HFF-Myc (cell line): ENCODE data around the gene SLC22A16.

Source experiments
- DNase-seq: peaks from one replicate; pipeline ENCODE4 v3.0.0-alpha.2; 2011; ENCODE audit warnings: low read depth; ENCODE audit errors: extremely low read depth
- H3K4me3 ChIP-seq: replicated peaks from 2 replicates; pipeline ENCODE4 v1.5.1; 2011; ENCODE audit warnings: low read depth, mild to moderate bottlenecking, control low read depth, low read length
- TF ChIP-seq, protein P1 (sequence below): IDR thresholded peaks from 2 replicates; pipeline ENCODE4 v1.5.1; 2012; ENCODE audit warnings: mild to moderate bottlenecking, low read depth, low read length, control low read depth; ENCODE audit errors: missing control alignments

Gene SLC22A16

DNA sequence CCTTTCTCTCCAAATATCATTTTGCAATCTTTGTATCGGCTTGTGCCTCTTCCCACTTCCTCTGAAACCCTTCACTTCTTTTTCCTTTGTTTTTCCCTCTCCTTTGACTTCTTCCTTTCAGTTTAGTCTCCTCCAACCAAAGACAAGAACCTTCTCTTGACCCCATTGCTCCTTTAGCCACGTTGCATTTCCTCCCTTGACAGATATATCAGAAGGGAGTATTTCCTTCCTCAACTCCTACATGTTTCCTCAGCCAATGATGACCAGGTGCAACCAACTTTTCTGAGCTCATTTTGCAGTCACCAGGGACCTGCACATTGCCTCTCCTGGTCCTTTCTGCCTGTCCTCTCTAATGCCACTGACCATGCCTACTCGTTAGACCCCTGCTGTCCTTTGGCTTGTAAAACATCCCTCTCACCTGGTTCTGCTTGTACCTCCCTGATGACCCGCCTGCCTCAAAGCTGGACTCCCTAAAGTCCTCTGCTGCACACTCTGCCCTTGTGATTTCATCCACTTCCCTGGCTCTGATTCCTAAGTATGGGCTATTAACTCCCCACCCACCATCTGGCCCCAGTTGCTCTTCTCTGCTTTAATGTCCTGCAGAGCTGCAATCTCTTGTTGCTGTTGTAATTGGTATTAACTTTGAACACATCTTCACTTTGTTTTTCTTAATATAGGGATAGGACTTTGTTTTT lies 27.4 kb downstream of the SLC22A16 start:
- DNase-seq: no peak
- H3K4me3 ChIP-seq: no peak overlapping the region
- TF ChIP-seq, protein P1, sequence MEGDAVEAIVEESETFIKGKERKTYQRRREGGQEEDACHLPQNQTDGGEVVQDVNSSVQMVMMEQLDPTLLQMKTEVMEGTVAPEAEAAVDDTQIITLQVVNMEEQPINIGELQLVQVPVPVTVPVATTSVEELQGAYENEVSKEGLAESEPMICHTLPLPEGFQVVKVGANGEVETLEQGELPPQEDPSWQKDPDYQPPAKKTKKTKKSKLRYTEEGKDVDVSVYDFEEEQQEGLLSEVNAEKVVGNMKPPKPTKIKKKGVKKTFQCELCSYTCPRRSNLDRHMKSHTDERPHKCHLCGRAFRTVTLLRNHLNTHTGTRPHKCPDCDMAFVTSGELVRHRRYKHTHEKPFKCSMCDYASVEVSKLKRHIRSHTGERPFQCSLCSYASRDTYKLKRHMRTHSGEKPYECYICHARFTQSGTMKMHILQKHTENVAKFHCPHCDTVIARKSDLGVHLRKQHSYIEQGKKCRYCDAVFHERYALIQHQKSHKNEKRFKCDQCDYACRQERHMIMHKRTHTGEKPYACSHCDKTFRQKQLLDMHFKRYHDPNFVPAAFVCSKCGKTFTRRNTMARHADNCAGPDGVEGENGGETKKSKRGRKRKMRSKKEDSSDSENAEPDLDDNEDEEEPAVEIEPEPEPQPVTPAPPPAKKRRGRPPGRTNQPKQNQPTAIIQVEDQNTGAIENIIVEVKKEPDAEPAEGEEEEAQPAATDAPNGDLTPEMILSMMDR: no peak

DNA sequence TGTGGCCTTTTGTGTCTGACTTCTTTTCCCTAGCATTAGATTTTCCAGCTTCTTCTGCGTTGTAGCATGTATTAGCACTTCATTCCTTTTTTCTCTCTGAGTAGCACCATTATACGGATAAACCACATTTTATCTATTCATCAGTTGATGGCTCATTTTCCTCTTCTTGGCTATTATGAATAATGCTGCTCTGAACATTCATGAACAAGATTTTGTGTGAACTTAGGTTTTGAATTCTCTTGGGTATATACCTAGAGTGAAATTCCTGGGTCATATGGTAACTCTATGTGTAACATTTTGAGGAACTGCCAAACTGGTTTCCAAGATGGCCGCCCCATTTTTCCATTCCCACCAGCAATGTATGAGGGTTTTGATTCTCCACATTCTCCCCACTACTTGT lies 28.7 kb downstream of the SLC22A16 start:
- DNase-seq: no peak
- H3K4me3 ChIP-seq: no peak overlapping the region
- TF ChIP-seq, protein P1: no peak

DNA sequence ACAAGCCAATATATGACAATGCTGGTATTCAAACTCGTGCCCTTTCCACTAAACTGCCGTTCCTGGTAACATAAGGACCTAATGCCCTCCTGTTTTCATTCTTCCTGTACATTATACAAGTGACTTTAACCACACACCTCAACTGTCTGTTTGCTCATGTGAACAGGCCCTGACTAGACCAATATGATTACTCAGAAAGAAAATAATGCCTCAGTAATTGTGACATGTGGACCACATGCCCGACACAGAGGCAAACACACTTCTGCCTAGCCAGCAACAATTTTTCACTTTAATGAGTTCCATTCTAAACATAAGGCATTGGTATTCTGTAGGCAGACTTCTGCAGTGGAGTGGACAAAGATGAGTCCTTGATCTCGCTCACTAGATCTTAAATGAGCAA lies 30.0 kb downstream of the SLC22A16 start:
- TF ChIP-seq, protein P1: no peak
- no peak for DNase-seq
- no peak overlapping the region for H3K4me3 ChIP-seq

DNA sequence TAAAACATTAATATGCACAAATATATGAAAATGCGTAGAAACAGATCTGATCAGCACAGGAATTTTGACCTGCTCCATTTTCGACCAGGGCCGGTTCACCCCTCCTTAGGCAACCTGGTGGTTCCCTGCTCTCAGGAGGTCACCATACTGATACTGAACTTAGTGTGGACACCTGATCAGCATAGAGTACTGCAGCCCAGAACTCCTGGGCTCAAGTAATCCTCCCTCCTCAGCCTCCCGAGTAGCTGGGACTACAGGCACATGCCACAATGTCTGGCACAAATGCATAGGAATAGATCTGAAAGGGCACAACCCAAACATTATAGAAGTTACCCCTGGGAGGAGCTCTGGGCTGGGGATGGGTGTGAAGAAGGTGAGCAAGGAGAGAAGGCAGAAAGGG lies 36.4 kb downstream of the SLC22A16 start:
- TF ChIP-seq, protein P1: no peak
- H3K4me3 ChIP-seq: no peak overlapping the region
- DNase-seq: no peak

DNA sequence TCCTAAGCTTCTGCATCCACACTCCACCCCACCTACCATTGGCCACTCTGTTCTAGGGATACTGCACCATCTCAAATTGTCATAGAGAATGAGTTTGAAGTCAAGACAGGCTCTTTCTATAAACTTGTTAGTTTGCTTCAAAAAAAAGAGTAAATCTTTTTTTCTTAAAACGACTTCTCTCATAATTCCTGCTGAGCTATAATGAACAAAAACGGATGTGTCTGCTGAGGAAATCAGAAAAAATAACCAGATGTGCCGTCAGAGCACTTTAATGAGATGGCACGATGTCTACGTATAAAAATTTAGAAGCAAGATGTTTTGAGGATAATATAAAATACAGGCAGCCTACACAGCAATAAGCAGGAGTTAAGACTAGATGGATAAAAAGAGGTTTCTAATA lies 37.1 kb downstream of the SLC22A16 start:
- no peak overlapping the region for H3K4me3 ChIP-seq
- TF ChIP-seq, protein P1: no peak
- no peak for DNase-seq

DNA sequence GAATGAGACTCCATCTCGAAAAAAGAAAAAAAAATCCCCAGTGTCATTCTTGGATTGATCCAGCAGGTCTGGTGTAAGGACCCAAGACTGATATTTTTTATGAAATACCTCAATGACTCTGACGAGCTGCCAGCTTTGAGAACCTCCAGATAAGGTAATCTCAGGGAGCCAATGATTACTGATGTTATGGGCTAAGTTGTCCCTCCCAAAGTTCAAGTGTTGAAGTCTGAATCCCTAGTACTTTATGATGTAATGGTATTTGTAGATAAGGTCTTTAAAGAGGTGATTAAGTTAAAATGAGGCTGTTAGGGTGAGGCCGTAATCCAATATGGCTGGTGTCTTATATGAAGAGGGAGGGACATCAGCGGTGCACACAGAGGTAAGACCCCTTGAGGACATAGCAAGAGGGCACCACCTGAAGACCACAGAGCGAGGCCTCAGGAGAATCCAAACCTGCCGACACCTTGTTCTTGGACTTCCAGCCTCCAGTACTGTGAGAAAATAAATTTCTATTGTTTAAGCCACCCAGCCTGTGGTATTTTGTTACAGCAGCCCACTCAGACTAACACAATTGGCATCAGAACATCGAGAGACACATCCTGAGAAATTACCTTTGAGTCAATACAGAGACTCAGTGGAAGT lies 41.3 kb downstream of the SLC22A16 start:
- TF ChIP-seq, protein P1: no peak
- DNase-seq: no peak
- no peak overlapping the region for H3K4me3 ChIP-seq
